HepG2 (cell line): ENCODE data around the gene RNF5.

Experiments used
- CTCF ChIP-seq: sonication (generic); formaldehyde crosslinking; IDR thresholded peaks from 2 replicates; pipeline ENCODE4 v1.5.0; 2020; ENCODE audit warnings: mild to moderate bottlenecking, missing genetic modification reagents, moderate library complexity
- E2F1 ChIP-seq: sonication (generic); formaldehyde crosslinking; IDR thresholded peaks from 2 replicates; pipeline ENCODE4 v1.5.0; 2020; ENCODE audit warnings: missing genetic modification reagents
- EZH2 ChIP-seq: conservative IDR thresholded peaks from 2 replicates; pipeline ENCODE4 v1.6.1; 2012; ENCODE audit warnings: mild to moderate bottlenecking, low read depth, low read length, moderate library complexity
- FOSL2 ChIP-seq: sonication (generic); formaldehyde crosslinking; IDR thresholded peaks from 2 replicates; pipeline ENCODE4 v1.4.0; 2020; ENCODE audit warnings: missing genetic modification reagents
- MYPOP ChIP-seq: sonication (generic); formaldehyde crosslinking; IDR thresholded peaks from 2 replicates; pipeline ENCODE4 v1.8.1; 2023; ENCODE audit warnings: mild to moderate bottlenecking, moderate library complexity, missing genetic modification reagents
- PLRG1 ChIP-seq: fragments of 450-650 bp; conservative IDR thresholded peaks from 2 replicates; pipeline ENCODE4 v1.6.1; 2016
- POLR2AphosphoS5 ChIP-seq: IDR thresholded peaks from 2 replicates; pipeline ENCODE4 v1.6.1; 2012; ENCODE audit warnings: low read depth, low read length
- PRDM10 ChIP-seq: sonication (generic); formaldehyde crosslinking; IDR thresholded peaks from 2 replicates; pipeline ENCODE4 v1.4.0; 2020; ENCODE audit warnings: low read depth, missing genetic modification reagents
- SP4 ChIP-seq: sonication (generic); formaldehyde crosslinking; IDR thresholded peaks from 2 replicates; pipeline ENCODE4 v1.8.1; 2023; ENCODE audit warnings: mild to moderate bottlenecking, missing genetic modification reagents
- ZNF12 ChIP-seq: sonication (generic); formaldehyde crosslinking; IDR thresholded peaks from 2 replicates; pipeline ENCODE4 v1.5.0; 2020; ENCODE audit warnings: missing genetic modification reagents
- ZNF414 ChIP-seq: sonication (generic); formaldehyde crosslinking; IDR thresholded peaks from 2 replicates; pipeline ENCODE4 v1.5.0; 2020; ENCODE audit warnings: missing genetic modification reagents
- ZNF44 ChIP-seq: sonication (generic); formaldehyde crosslinking; IDR thresholded peaks from 2 replicates; pipeline ENCODE4 v1.5.1; 2020; ENCODE audit warnings: mild to moderate bottlenecking, missing genetic modification reagents
- ZNF704 ChIP-seq: sonication (generic); formaldehyde crosslinking; IDR thresholded peaks from 2 replicates; pipeline ENCODE4 v1.8.1; 2023; ENCODE audit warnings: mild to moderate bottlenecking, inconsistent platforms, moderate library complexity, missing genetic modification reagents, borderline replicate concordance

GRCh38 chr6:32179766-32180405 lies 1.7 kb downstream of the RNF5 start:
- no peak for TF ChIP-seq MYPOP (CRISPR knock-in tag)
- no peak for TF ChIP-seq EZH2
- TF ChIP-seq ZNF44 (CRISPR knock-in tag) = no peak
- no peak for TF ChIP-seq CTCF (CRISPR knock-in tag)
- TF ChIP-seq ZNF12 (CRISPR knock-in tag) = no peak
- no peak for TF ChIP-seq POLR2AphosphoS5
- no peak for TF ChIP-seq SP4 (CRISPR knock-in tag)
- no peak for TF ChIP-seq ZNF414 (CRISPR knock-in tag)
- TF ChIP-seq ZNF704 = no peak
- no peak for TF ChIP-seq FOSL2
- no peak for TF ChIP-seq E2F1 (CRISPR knock-in tag)
- TF ChIP-seq PLRG1 = no peak
- no peak for TF ChIP-seq PRDM10
